ENCODE results near the gene ITGA2B. TPM values are rescaled to one million over a fixed set of nuclear protein-coding genes. Genes with fewer than 3 reads are reported as not detected.
A peak's percentile ranks its signal among the peaks of the same experiment; 100 is the strongest.

The ITGA2B gene
- total and polyA plus RNA-seq, 2 of the 8 experiments (the other 6 are each of a cell fraction or from before 2014, with no cell fraction given), result 6.9 to 12.3 TPM

- Histone ChIP-seq H2BK5ac (ENCODE audit: low read depth, low read length) (no peak overlapping the region), H2AK5ac (ENCODE audit: low read depth, low read length) (no peak overlapping the region), H2BK12ac (ENCODE audit: low read depth, low read length) (peak overlapping the region; percentile 29; the same call in 1 of the 2 replicates), H2BK15ac (ENCODE audit: low read length) (no peak overlapping the region), H3K27ac (ENCODE audit: low read depth, low read length) (no peak overlapping the region), H4K91ac (replicated peaks; ENCODE audit: insufficient read length, low read length) (no peak overlapping the region), H3K4me2 (ENCODE audit: insufficient read depth in 1 of 2, low read depth in 2 of 2, low read length in 2 of 2) (no peak overlapping the region), H3K23me2 (ENCODE audit: low read depth, low read length) (peaks cover 11% of the 10 kb centered on the region; the same call in 1 of the 2 replicates), H3K4me1 (replicated peaks in 1 of 4; ENCODE audit: control insufficient read depth in 3 of 4, insufficient read depth in 4 of 4, low read length in 3 of 4) (peaks cover 0 to 21% (median 8%) of the 10 kb centered on the region in 4 experiments; a peak in 6 of 7 replicates), H3K14ac (ENCODE audit: insufficient read length) (no peak overlapping the region), H4K20me1 (replicated peaks in 1 of 2; ENCODE audit: control insufficient read depth in 1 of 2, insufficient read depth in 2 of 2, low read length in 2 of 2) (peaks cover 0 to 4% of the 10 kb centered on the region in 2 experiments), H3K56ac (replicated peaks; ENCODE audit: insufficient read length, low read depth, low read length) (no peak overlapping the region), H3K27me3 (replicated peaks in 1 of 4; ENCODE audit: control insufficient read depth in 3 of 4, extremely low read depth in 1 of 4, insufficient read depth in 3 of 4, low read length in 3 of 4) (peaks cover 10 to 26% (median 23%) of the 10 kb centered on the region in 4 experiments), H4K8ac (ENCODE audit: extremely low read depth, insufficient read depth, low read length) (no peak overlapping the region), H3K9me3 (ENCODE audit: insufficient read depth in 2 of 2, low read depth in 1 of 2, low read length in 1 of 2) (no peaks in the 10 kb centered on the region), H3K4ac (replicated peaks; ENCODE audit: insufficient read length, low read depth, low read length) (no peak overlapping the region), H3K4me3 (ENCODE audit: extremely low read depth in 1 of 4, insufficient read depth in 2 of 4, low read depth in 3 of 4, low read length in 4 of 4) (no peak overlapping the region), H3K9ac (replicated peaks in 1 of 4; ENCODE audit: extremely low read depth in 1 of 4, low read depth in 3 of 4, low read length in 3 of 4) (no peak overlapping the region; a peak in 1 of 7 replicates), H3K36me3 (ENCODE audit: control insufficient read depth in 2 of 4, insufficient read depth in 4 of 4, low read length in 3 of 4) (no peaks in the 10 kb centered on the region), H2AFZ (ENCODE audit: low read length) (no peak overlapping the region), H3K23ac (ENCODE audit: insufficient read length) (no peak overlapping the region), H4K5ac (ENCODE audit: insufficient read length, low read depth, low read length) (no peak overlapping the region), H2BK20ac (ENCODE audit: low read length) (no peak overlapping the region), H3K79me2 (ENCODE audit: control insufficient read depth in 1 of 2, insufficient read depth in 2 of 2, low read length in 2 of 2) (no peaks in the 10 kb centered on the region), H3K18ac (ENCODE audit: extremely low read depth, low read length) (no peak overlapping the region), H2BK120ac (replicated peaks; ENCODE audit: low read depth, low read length) (no peak overlapping the region), H3K79me1 (ENCODE audit: low read depth, low read length) (no peaks in the 10 kb centered on the region)
- TF ChIP-seq RBBP5 (IDR thresholded peaks at IDR 0.05; ENCODE audit: borderline replicate concordance, low read depth, low read length) (no peak), GABPA (IDR thresholded peaks at IDR 0.05; ENCODE audit: borderline replicate concordance, insufficient read depth, low read length) (no peak), POU5F1 (IDR thresholded peaks at IDR 0.05; ENCODE audit: low read depth, low read length) (no peak), SIN3A (conservative IDR thresholded peaks at IDR 0.05 in 1 of 2, IDR thresholded peaks at IDR 0.05 in 1 of 2; ENCODE audit: low read depth in 1 of 2, low read length in 2 of 2) (no peak), CTBP2 (IDR thresholded peaks at IDR 0.05; ENCODE audit: borderline replicate concordance, insufficient read depth, insufficient read length, low read length) (no peak), SIX5 (IDR thresholded peaks at IDR 0.05; ENCODE audit: low read depth, low read length) (no peak), KDM4A (IDR thresholded peaks at IDR 0.05; ENCODE audit: low read depth, low read length, severe bottlenecking) (no peak), TAF7 (optimal IDR thresholded peaks at IDR 0.05; ENCODE audit: borderline replicate concordance, low read depth, low read length) (no peak), SAP30 (IDR thresholded peaks at IDR 0.05; ENCODE audit: insufficient read depth, insufficient replicate concordance, low read length) (no peak), SRF (IDR thresholded peaks at IDR 0.05; ENCODE audit: low read depth, low read length) (no peak), SP2 (IDR thresholded peaks at IDR 0.05; ENCODE audit: low read length) (no peak), KDM1A (IDR thresholded peaks at IDR 0.05; ENCODE audit: borderline replicate concordance, low read length) (no peak), NRF1 (IDR thresholded peaks at IDR 0.05; ENCODE audit: low read depth, low read length) (no peak)
- FAIRE-seq (no peak), DNase-seq (ENCODE audit: low read depth in 1 of 2, low spot score in 2 of 2) (no peak)
- 87% methylated on average over 9 of the region's 9 CpGs; no CpG with 5 or more reads in 1 of the 2 experiments for WGBS, 2 experiments (ENCODE audit: extremely low coverage in 1 of 2, insufficient coverage in 1 of 2, insufficient read length in 1 of 2, insufficient replicate concordance in 2 of 2, low coverage in 1 of 2, low lambda C conversion rate in 2 of 2, missing lambda C conversion rate in 1 of 2)
- ChIA-PET POLR2A (ENCODE audit: partially characterized antibody) (interaction anchor here (0.7 to 1.6 kb wide), 4 partner anchors 8 to 142 kb away, joined by 3 read pairs; no protein-coding TSS in a partner anchor), CTCF (ENCODE audit: partially characterized antibody) (interaction anchor here (0.6 to 13.8 kb wide), 3 partner anchors 9 to 131 kb away, joined by 3 to 177 read pairs (median 6); partner anchors contain the start of genes FAM171A2 and ITGA2B)
Observed at GRCh38 chr17:44380767-44381166, 8.7 kb downstream of the ITGA2B start.
